HEK293 (cell line): ENCODE data around the gene PITPNB.

Source experiments
- GLI2 ChIP-seq: fragments of 450-650 bp; formaldehyde crosslinking; IDR thresholded peaks from 2 replicates; pipeline ENCODE4; 2017; ENCODE audit warnings: missing biosample characterization, missing genetic modification characterization, low read depth, borderline replicate concordance
- KLF16 ChIP-seq: fragments of 450-650 bp; formaldehyde crosslinking; IDR thresholded peaks from 2 replicates; pipeline ENCODE4 v1.5.1; 2017; ENCODE audit warnings: missing biosample characterization, missing genetic modification characterization
- PRDM10 ChIP-seq: fragments of 450-650 bp; formaldehyde crosslinking; IDR thresholded peaks from 2 replicates; pipeline ENCODE4 v1.5.1; 2016; ENCODE audit warnings: missing biosample characterization, missing genetic modification characterization
- SP2 ChIP-seq: fragments of 450-650 bp; formaldehyde crosslinking; IDR thresholded peaks from 2 replicates; pipeline ENCODE4 v1.5.1; 2016; ENCODE audit warnings: missing biosample characterization, missing genetic modification characterization
- ZBTB10 ChIP-seq: fragments of 450-650 bp; formaldehyde crosslinking; IDR thresholded peaks from 2 replicates; pipeline ENCODE4 v1.5.1; 2016; ENCODE audit warnings: missing biosample characterization, missing genetic modification characterization
- ZBTB11 ChIP-seq: fragments of 450-650 bp; formaldehyde crosslinking; conservative IDR thresholded peaks from 2 replicates; pipeline ENCODE4 v1.5.1; 2016; ENCODE audit warnings: low read depth, missing biosample characterization, missing genetic modification characterization
- ZBTB20 ChIP-seq: fragments of 450-650 bp; formaldehyde crosslinking; IDR thresholded peaks from 2 replicates; pipeline ENCODE4 v1.5.1; 2016; ENCODE audit warnings: missing biosample characterization, missing genetic modification characterization
- ZNF10 ChIP-seq: fragments of 450-650 bp; formaldehyde crosslinking; IDR thresholded peaks from 2 replicates; pipeline ENCODE4 v1.5.1; 2017; ENCODE audit warnings: missing biosample characterization, missing genetic modification characterization
- ZNF157 ChIP-seq: fragments of 450-650 bp; formaldehyde crosslinking; IDR thresholded peaks from 2 replicates; pipeline ENCODE4 v1.5.1; 2016; ENCODE audit warnings: missing biosample characterization, missing genetic modification characterization
- ZNF174 ChIP-seq: fragments of 450-650 bp; formaldehyde crosslinking; IDR thresholded peaks from 2 replicates; pipeline ENCODE4 v1.5.0; 2017; ENCODE audit warnings: missing biosample characterization, mild to moderate bottlenecking, missing genetic modification characterization
- ZNF350 ChIP-seq: fragments of 450-650 bp; formaldehyde crosslinking; IDR thresholded peaks from 2 replicates; pipeline ENCODE4 v1.5.0; 2017; ENCODE audit warnings: missing biosample characterization, mild to moderate bottlenecking, missing genetic modification characterization
- ZNF362 ChIP-seq: fragments of 450-650 bp; formaldehyde crosslinking; IDR thresholded peaks from 2 replicates; pipeline ENCODE4 v1.5.1; 2016; ENCODE audit warnings: missing biosample characterization, missing genetic modification characterization
- ZNF416 ChIP-seq: fragments of 450-650 bp; formaldehyde crosslinking; IDR thresholded peaks from 2 replicates; pipeline ENCODE4 v1.5.1; 2016; ENCODE audit warnings: missing biosample characterization, missing genetic modification characterization
- ZNF560 ChIP-seq: fragments of 450-650 bp; formaldehyde crosslinking; IDR thresholded peaks from 2 replicates; pipeline ENCODE4 v1.5.1; 2017; ENCODE audit warnings: missing biosample characterization, missing genetic modification characterization, borderline replicate concordance
- ZNF585B ChIP-seq: fragments of 450-650 bp; formaldehyde crosslinking; IDR thresholded peaks from 2 replicates; pipeline ENCODE4 v1.5.1; 2016; ENCODE audit warnings: missing biosample characterization, missing genetic modification characterization
- ZNF660 ChIP-seq: fragments of 450-650 bp; IDR thresholded peaks from 2 replicates; pipeline ENCODE4 v1.5.1; 2018; ENCODE audit warnings: missing biosample characterization, mild to moderate bottlenecking, missing genetic modification characterization
- ZSCAN30 ChIP-seq: fragments of 450-650 bp; IDR thresholded peaks from 2 replicates; pipeline ENCODE4 v1.5.1; 2018; ENCODE audit warnings: missing biosample characterization, mild to moderate bottlenecking, missing genetic modification characterization, moderate library complexity
- ZXDB ChIP-seq: fragments of 450-650 bp; formaldehyde crosslinking; IDR thresholded peaks from 2 replicates; pipeline ENCODE4 v1.5.1; 2016; ENCODE audit warnings: missing biosample characterization, missing genetic modification characterization
- TF ChIP-seq, protein P1 (sequence below): fragments of 450-650 bp; formaldehyde crosslinking; IDR thresholded peaks from 2 replicates; pipeline ENCODE4 v1.5.1; 2016; ENCODE audit warnings: missing biosample characterization, missing genetic modification characterization
- TF ChIP-seq, protein P2 (sequence below): fragments of 450-650 bp; formaldehyde crosslinking; IDR thresholded peaks from 2 replicates; pipeline ENCODE4 v1.5.1; 2016; ENCODE audit warnings: missing biosample characterization, missing genetic modification characterization
- TF ChIP-seq, protein P3 (sequence below): fragments of 450-650 bp; formaldehyde crosslinking; IDR thresholded peaks from 2 replicates; pipeline ENCODE4 v1.5.1; 2016; ENCODE audit warnings: missing biosample characterization, missing genetic modification characterization

The PITPNB gene

DNA sequence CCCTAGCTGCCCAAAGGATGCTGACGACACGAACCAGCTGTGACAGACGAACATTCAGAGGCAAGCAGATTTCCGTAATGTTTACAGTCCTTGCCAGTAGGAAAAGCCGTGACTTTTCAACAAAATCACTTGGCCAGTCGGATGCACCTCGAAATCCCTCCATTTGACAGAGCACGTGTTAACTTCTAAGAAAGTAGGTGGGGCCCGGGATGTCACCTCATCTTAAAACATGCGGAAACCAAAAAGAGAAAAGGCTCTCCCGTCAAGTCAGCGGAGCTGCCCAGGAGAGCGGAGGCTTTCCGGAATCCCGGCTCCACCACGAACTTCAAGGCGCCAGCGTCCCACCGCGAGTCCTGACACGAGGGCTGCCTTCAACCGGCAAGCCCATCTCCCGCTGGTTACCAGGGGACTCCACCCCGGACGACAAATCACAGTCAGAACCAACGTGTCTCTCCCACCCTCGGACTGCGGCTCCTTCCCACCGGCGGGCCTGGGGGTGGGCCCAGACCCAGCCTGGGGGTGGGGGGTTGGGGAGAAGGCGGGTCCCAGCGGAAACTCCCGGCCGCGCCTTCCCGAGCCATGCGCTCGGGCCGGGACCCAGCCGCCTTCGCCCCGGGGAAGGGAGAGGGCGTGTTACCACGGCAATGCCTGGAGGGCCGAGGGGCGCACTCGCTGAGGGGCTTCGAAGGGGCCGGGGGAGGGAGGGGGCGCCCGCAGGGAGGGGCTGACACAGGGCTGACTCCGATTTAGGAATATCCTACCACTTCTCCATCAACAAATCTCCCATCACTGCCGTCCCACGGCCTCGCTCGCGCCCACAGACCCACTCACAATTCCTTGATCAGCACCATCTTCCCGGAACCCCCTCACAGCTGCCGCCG is 475 bp downstream of the PITPNB start (continued):
- TF ChIP-seq, protein P1, sequence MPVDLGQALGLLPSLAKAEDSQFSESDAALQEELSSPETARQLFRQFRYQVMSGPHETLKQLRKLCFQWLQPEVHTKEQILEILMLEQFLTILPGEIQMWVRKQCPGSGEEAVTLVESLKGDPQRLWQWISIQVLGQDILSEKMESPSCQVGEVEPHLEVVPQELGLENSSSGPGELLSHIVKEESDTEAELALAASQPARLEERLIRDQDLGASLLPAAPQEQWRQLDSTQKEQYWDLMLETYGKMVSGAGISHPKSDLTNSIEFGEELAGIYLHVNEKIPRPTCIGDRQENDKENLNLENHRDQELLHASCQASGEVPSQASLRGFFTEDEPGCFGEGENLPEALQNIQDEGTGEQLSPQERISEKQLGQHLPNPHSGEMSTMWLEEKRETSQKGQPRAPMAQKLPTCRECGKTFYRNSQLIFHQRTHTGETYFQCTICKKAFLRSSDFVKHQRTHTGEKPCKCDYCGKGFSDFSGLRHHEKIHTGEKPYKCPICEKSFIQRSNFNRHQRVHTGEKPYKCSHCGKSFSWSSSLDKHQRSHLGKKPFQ, result no peak
- TF ChIP-seq ZBTB10 (0 out of 2 replicates have a peak, but pooled peaks have one; percentile 23), ZBTB20 (peak; percentile 22; the same call in 1 of the 2 replicates), ZNF560 (peak; percentile 77; the same call in 1 of the 2 replicates), KLF16 (peak; percentile 30; the same call in 1 of the 2 replicates), ZXDB (no peak; the same call in 1 of the 2 replicates), GLI2 (tag by site-specific recombination) (no peak), ZNF10 (tag by site-specific recombination) (no peak), ZNF157 (tag by site-specific recombination) (no peak), PRDM10 (tag by site-specific recombination) (peak; percentile 95), SP2 (peak; percentile 86), ZNF585B (tag by site-specific recombination) (no peak), ZNF416 (no peak), ZNF174 (tag by site-specific recombination) (no peak), ZNF660 (tag by site-specific recombination) (peak; percentile 20; the same call in 1 of the 2 replicates), ZNF362 (tag by site-specific recombination) (no peak), ZNF350 (no peak), ZBTB11 (tag by site-specific recombination) (no peak), ZSCAN30 (tag by site-specific recombination) (no peak)
- TF ChIP-seq, protein P2, sequence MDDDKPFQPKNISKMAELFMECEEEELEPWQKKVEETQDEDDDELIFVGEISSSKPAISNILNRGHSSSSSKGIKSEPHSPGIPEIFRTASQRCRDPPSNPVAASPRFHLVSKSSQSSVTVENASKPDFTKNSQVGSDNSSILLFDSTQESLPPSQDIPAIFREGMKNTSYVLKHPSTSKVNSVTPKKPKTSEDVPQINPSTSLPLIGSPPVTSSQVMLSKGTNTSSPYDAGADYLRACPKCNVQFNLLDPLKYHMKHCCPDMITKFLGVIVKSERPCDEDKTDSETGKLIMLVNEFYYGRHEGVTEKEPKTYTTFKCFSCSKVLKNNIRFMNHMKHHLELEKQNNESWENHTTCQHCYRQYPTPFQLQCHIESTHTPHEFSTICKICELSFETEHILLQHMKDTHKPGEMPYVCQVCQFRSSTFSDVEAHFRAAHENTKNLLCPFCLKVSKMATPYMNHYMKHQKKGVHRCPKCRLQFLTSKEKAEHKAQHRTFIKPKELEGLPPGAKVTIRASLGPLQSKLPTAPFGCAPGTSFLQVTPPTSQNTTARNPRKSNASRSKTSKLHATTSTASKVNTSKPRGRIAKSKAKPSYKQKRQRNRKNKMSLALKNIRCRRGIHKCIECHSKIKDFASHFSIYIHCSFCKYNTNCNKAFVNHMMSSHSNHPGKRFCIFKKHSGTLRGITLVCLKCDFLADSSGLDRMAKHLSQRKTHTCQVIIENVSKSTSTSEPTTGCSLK (tag by site-specific recombination), result no peak
- TF ChIP-seq, protein P3, sequence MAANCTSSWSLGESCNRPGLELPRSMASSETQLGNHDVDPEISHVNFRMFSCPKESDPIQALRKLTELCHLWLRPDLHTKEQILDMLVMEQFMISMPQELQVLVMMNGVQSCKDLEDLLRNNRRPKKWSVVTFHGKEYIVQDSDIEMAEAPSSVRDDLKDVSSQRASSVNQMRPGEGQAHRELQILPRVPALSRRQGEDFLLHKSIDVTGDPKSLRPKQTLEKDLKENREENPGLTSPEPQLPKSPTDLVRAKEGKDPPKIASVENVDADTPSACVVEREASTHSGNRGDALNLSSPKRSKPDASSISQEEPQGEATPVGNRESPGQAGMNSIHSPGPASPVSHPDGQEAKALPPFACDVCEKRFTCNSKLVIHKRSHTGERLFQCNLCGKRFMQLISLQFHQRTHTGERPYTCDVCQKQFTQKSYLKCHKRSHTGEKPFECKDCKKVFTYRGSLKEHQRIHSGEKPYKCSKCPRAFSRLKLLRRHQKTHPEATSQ (tag by site-specific recombination), result no peak
